ENCODE results near the gene STAT1.
A peak's percentile ranks its signal among the peaks of the same experiment; 100 is the strongest.
"Not testable (repeated sequence)": the region's sequence is repeated elsewhere in the genome, so short reads cannot be mapped to it uniquely, and the experiment has no call there.

STAT1 gene

DNA sequence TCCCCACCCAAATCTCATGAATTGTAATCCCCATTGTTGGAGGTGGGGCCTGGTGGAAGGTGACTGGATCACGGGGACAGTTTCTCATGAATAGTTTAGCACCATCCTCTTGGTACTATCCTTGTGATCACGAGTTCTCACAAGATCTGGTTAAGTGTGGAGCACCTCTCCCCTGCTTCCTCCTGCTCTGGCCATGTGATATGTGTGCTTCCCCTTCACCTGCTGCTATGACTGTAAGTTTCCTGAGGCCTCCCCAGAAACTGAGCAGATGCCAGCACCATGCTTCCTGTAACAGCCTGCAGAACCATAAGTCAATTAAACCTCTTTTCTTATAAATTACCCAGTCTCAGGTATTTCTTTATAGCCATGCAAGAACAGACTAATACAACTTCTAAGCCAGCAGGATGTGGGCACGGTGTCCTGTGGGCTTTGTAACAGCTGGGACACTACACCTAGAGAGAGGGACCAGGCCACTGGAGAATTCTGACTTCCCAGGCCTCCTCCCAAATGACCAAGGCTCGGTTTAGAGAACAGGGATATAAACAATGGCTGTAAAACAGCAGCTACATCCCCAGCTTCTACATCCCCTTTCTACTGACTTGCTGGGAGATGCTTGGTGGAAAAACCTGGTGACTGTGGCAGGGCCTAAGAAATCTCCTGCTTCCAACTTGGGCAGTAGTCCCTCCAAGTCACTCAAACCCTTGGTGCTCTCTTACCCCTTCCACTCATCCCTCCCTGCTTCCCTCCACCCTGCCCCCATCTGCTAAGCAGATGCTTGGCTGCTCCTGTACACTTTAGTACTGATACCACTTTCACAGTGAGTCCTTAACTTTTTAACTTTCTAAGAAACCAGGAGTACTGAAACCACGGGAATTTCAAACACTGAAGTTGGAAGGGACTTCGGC lies 10.3 kb downstream of the STAT1 start:
- ATAC-seq (peak; percentile 34), DNase-seq (no peak)
- no peaks in the 10 kb centered on the region for H3K27me3 Mint-ChIP-seq
- peaks cover 30 to 32% of the 10 kb centered on the region in 2 donors for H3K9me3 Mint-ChIP-seq
- H3K4me3 Mint-ChIP-seq = peak overlapping the region in 1 of 2 donors; percentile 18
- peak overlapping the region; percentile 30 to 79 for H3K27ac Mint-ChIP-seq
- peaks cover 88% of the 10 kb centered on the region for H3K4me1 Mint-ChIP-seq

DNA sequence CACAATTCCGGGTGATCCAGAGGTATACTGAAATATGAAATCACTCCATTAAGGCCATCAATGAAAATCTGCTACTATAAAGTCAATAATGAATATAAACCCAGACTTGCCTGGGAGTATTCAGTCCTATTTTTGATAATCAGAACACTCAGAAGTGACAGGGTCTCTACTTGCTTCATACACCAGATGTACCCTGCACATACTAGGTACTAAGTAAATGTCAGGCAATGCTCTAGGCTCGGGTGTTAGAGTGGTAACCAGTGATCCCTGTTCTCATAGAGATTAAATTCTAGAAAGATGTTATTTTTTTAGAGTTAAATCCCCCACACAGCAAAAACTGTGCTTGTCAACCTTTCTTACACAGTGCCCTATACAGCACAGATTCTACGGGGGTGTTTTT lies 12.3 kb downstream of the STAT1 start:
- no peak for DNase-seq
- Mint-ChIP-seq H3K4me1 (peaks cover 83% of the 10 kb centered on the region), H3K9me3 (peaks cover 31 to 32% of the 10 kb centered on the region in 2 donors), H3K27me3 (no peaks in the 10 kb centered on the region), H3K27ac (peak overlapping the region; percentile 21 to 38), H3K4me3 (no peak overlapping the region)
- no peak for ATAC-seq

DNA sequence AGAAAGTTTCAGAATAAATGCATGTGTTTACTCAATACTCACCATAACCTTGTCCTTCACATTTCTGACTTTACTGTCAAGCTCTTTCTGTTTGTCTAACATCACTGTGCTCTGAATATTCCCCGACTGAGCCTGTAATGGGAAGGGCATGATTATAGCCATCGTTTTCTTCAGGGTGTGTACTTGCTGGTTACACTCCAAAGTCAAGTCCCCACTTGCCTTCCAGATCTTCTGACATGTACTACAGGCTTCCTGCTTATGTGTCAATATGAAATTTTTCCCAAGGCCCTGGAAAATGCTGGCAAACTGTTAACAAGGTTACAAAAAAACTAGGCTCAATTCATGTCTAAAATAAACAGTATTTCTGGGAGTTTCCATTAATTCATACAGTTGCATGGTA lies 12.9 kb downstream of the STAT1 start:
- peaks cover 33 to 34% of the 10 kb centered on the region in 2 donors for H3K9me3 Mint-ChIP-seq
- ATAC-seq (no peak), DNase-seq (no peak)
- H3K27ac Mint-ChIP-seq = no peak overlapping the region
- H3K4me1 Mint-ChIP-seq = peaks cover 82% of the 10 kb centered on the region
- H3K4me3 Mint-ChIP-seq = no peak overlapping the region
- H3K27me3 Mint-ChIP-seq = no peaks in the 10 kb centered on the region

DNA sequence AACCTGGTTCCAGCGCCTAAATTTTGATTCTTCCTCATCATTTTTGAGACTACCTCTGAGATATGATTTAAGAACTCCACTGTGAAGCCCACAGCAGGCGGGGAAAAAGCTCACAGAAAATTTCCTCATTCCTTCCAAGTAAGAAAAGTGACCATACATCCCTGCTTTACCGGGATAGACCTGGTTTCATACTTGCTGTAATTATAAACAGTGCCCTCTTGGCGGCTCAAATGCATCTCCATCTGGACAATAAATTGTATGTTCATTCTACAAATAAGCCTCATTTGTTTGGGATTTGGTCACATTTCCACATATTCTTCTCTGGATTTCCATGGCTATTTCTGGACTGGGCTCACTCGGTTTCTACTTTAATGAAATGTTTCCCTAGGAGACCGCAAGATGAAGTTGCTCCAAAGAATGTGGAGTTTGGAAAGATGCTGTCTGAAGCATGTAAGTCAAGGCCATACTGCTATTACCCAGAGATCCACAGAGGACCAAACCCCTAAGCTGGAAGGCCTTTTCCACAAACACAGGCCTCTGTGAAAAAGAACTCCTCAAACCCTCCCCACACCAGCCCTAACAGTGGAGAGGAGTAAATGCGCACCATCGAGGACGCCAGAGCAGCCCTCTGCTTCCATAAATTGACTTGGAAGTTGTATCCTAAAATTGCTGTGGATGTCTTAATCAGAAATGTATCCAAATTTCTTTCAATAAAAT lies 13.9 kb downstream of the STAT1 start:
- no peaks in the 10 kb centered on the region for H3K27me3 Mint-ChIP-seq
- peak overlapping the region; percentile 37 to 59 for H3K27ac Mint-ChIP-seq
- DNase-seq (no peak), ATAC-seq (no peak)
- H3K9me3 Mint-ChIP-seq = peaks cover 39 to 41% of the 10 kb centered on the region in 2 donors
- no peak overlapping the region for H3K4me3 Mint-ChIP-seq
- H3K4me1 Mint-ChIP-seq = peaks cover 84% of the 10 kb centered on the region

DNA sequence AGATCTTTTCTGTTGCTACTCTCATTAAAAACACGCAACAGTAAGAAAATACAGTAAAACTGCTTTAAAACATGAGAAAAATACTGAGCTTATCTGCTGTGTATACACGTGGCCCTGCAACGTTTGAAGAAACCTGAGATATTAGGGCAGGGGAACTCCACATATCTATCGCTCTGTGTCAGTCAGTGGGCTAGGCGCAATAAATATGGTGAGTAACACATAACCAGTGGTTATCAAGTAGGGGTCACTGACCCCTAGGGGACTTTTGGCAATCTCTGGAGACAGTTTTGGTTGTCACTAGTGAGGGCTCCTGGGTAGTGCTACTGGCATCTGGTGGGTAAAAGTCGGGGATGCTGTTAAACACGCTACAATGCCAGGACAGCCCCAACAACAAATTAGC lies 14.9 kb downstream of the STAT1 start:
- ATAC-seq = peak; percentile 75
- H3K4me3 Mint-ChIP-seq = no peak overlapping the region
- H3K27me3 Mint-ChIP-seq = no peaks in the 10 kb centered on the region
- DNase-seq = no peak
- peak overlapping the region in 1 of 2 donors; percentile 89 for H3K27ac Mint-ChIP-seq
- peaks cover 85% of the 10 kb centered on the region for H3K4me1 Mint-ChIP-seq
- H3K9me3 Mint-ChIP-seq = peaks cover 33 to 35% of the 10 kb centered on the region in 2 donors

DNA sequence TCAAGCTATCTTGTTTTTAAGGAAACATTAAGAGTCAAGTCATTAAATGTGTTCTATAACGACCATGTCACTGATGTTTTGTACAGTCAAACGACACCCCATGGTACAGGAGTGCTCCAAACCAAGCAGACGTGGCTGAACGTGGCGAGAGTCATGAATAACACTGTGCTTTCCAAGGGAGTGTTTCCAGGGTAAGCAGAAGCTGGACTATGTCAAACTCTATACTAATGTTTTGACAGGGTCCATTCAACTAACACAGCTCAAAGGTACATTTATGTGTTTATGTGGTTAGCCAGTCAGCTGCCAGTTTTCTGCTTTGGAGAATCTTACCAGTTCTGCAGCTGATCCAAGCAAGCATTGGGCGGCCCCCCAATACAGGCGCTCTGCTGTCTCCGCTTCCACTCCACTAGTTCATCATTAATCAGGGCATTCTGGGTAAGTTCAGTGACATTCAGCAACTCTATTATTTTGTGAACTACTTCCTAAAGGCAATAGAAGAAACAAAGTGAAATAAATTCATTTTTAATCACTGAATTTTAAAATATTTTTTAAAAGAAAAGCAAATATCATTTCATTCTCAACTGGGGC lies 16.4 kb downstream of the STAT1 start:
- no peak overlapping the region for H3K4me3 Mint-ChIP-seq
- no peak for ATAC-seq
- no peak for DNase-seq
- H3K27ac Mint-ChIP-seq = peak overlapping the region in 1 of 2 donors; percentile 79
- H3K9me3 Mint-ChIP-seq = peaks cover 22 to 25% of the 10 kb centered on the region in 2 donors
- H3K4me1 Mint-ChIP-seq = peaks cover 85% of the 10 kb centered on the region
- H3K27me3 Mint-ChIP-seq = no peaks in the 10 kb centered on the region

DNA sequence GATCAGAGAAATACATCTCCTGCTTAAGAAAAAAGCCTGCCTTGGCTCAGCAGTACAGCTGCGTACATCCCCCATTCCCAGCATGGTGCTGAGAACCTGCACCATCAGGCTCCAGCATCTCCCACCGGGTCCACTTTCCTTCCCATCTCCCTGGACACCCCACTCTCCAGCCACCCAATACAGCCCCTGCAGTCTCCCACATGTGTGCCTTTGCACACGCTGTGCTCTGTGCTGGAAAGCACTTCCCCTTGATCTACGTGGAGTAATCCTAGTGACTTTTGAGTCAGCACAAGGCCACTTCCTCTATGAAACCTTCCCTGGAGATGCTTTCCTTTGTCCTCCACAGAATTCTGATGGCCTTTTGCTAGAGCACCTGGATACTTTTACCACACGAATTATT lies 17.0 kb downstream of the STAT1 start:
- H3K4me1 Mint-ChIP-seq = peaks cover 86% of the 10 kb centered on the region
- DNase-seq (no peak), ATAC-seq (no peak)
- peak overlapping the region; percentile 29 to 91 for H3K27ac Mint-ChIP-seq
- no peak overlapping the region for H3K4me3 Mint-ChIP-seq
- H3K9me3 Mint-ChIP-seq = peaks cover 22 to 25% of the 10 kb centered on the region in 2 donors
- no peaks in the 10 kb centered on the region for H3K27me3 Mint-ChIP-seq

DNA sequence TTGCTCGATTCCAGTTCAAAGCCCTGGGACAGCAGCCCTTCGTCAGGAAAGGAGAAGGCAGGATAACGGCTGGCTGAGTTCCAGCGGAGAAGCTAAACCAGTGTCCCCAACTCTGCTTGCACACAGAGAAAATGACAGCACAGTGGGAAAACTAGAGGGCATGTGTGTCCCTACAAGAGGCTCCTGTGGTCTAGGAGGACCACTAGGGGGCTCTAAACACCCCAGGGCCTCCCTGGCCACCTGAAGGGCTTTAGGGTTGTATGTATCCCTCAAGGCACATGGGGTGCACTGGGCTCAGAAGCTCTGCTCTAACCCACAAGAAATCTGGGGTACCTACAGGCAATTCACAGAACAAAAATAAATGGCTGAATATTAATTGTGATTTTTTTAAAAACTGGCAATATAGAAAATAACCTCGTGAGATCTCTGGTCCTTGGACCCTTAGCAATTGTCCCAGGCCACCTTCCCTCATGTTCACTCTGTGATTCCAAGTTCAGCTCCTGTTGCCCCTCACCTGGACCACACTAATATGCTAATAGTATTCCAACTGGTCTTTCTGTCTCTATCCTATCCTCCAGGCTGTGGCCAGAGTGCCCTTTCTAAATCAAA lies 17.5 kb downstream of the STAT1 start:
- Mint-ChIP-seq H3K9me3 (peaks cover 22 to 25% of the 10 kb centered on the region in 2 donors), H3K27ac (peak overlapping the region; percentile 91), H3K27me3 (no peaks in the 10 kb centered on the region), H3K4me1 (peaks cover 81% of the 10 kb centered on the region), H3K4me3 (no peak overlapping the region)
- ATAC-seq = no peak
- DNase-seq = no peak

DNA sequence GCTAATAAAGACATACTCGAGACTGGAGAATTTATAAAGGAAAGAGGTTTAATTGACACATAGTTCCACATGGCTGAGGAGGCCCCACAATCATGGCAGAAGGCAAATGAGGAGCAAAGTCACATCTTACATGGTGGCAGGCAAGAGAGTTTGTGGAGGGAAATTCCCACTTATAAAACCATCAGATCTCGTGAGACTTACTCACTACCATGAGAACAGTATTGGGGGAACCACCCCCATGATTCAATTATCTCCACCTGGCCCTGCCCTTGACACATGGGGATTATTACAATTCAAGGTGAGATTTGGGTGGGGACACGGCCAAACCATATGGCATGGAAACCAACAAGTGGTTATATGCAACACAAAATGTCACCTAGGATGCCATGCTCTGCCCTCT lies 18.7 kb downstream of the STAT1 start:
- peak; percentile 12 for ATAC-seq
- H3K4me1 Mint-ChIP-seq = peaks cover 73% of the 10 kb centered on the region
- peak overlapping the region in 1 of 2 donors; percentile 48 for H3K4me3 Mint-ChIP-seq
- H3K27me3 Mint-ChIP-seq, DNase-seq: not testable (repeated sequence)
- H3K27ac Mint-ChIP-seq = peak overlapping the region; percentile 44 to 89
- peaks cover 22 to 25% of the 10 kb centered on the region in 2 donors for H3K9me3 Mint-ChIP-seq

DNA sequence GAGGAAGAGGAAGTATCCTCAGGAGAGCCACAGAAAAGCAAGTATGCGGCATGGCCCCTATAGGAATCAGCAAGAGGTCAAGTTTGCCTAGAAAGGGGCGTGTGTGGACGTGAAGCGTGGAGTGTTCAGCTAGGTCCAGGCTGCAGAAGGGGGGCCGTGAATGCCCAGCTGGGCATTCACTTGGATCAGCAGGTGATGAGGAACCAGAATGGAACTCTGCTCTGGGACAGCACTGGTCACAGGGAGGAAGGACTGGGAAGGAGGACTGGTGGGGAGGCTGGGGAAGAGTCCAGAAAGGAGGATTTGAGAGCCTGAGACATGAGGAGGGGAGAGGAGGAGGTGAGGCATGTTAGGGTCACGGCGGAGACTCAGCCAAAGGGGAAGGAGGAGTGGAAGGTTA lies 19.8 kb downstream of the STAT1 start:
- no peak for ATAC-seq
- Mint-ChIP-seq H3K4me1 (peaks cover 67% of the 10 kb centered on the region), H3K27ac (peak overlapping the region; percentile 70 to 89), H3K9me3 (peaks cover 22 to 25% of the 10 kb centered on the region in 2 donors), H3K4me3 (peak overlapping the region in 1 of 2 donors; percentile 55), H3K27me3 (no peaks in the 10 kb centered on the region)
- DNase-seq = no peak

DNA sequence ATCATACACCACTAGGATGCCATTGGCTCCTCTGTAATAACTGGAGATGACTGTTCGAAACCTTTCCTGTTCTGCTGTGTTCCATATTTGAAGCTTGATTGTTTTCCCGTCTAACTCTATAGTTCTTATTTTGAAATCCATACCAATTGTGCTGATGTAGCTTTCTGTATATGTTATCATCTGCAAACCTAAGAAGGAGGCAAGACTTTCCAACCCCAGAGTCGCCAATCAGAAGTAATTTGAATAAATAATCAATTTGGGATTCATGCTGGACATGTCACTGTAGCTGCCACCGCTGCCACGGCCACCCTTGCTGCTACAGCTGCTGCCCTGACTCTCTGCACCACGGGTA lies 20.7 kb downstream of the STAT1 start:
- peaks cover 22 to 25% of the 10 kb centered on the region in 2 donors for H3K9me3 Mint-ChIP-seq
- H3K4me1 Mint-ChIP-seq = peaks cover 67% of the 10 kb centered on the region
- ATAC-seq (no peak), DNase-seq (no peak)
- peak overlapping the region in 1 of 2 donors; percentile 51 for H3K27ac Mint-ChIP-seq
- H3K4me3 Mint-ChIP-seq = no peak overlapping the region
- no peaks in the 10 kb centered on the region for H3K27me3 Mint-ChIP-seq

DNA sequence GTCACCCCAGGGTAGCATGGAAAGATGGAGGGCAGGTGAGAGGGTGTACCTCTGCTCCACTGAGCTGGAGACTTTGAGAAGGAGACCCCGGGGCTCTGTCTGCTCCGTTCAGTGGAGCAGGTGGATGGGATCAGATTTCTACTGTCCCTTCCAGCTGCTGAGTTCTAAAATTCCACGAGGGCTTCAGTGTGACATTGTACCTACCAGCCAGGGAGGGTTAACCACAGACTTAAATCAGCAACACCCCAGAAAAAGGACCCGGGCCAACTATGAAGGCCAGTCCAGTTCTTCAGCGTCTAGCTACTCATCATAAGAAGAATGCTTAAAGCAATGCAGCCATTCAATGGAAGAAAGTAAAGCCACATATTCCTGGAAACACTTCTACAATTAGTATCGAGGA lies 23.8 kb downstream of the STAT1 start:
- H3K4me3 Mint-ChIP-seq = no peak overlapping the region
- H3K4me1 Mint-ChIP-seq = peaks cover 69% of the 10 kb centered on the region
- H3K27ac Mint-ChIP-seq = peak overlapping the region; percentile 5 to 82

DNA sequence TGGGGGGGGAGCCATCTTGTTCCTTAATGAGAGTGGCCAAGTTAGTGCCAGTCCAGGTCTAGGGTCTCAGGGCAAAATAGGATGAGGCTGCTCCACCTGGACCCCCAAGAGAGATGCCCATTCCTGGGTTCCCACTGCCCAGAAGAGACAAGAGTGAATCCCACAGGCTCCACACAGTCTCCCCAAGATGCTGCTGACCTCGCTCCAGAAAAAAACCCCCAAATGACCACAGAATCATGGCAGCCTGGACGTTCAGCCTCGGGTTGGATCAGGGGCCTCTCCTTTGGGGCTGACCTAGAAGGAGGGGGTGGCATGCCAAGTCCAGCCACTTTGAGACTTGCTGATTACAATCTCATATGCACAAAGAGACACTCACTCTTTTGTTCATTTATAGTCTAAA lies 25.1 kb downstream of the STAT1 start:
- H3K27ac Mint-ChIP-seq = peak overlapping the region in 1 of 2 donors; percentile 33
- no peaks in the 10 kb centered on the region for H3K9me3 Mint-ChIP-seq
- no peak for DNase-seq
- H3K4me3 Mint-ChIP-seq = no peak overlapping the region
- no peak for ATAC-seq
- H3K4me1 Mint-ChIP-seq = peaks cover 70% of the 10 kb centered on the region
- no peaks in the 10 kb centered on the region for H3K27me3 Mint-ChIP-seq

More for the DNA sequence above, 23.8 kb downstream of the STAT1 start:
- peaks cover 3 to 4% of the 10 kb centered on the region in 2 donors for H3K9me3 Mint-ChIP-seq
- H3K27me3 Mint-ChIP-seq = no peaks in the 10 kb centered on the region
- no peak for DNase-seq
- ATAC-seq = no peak

DNA sequence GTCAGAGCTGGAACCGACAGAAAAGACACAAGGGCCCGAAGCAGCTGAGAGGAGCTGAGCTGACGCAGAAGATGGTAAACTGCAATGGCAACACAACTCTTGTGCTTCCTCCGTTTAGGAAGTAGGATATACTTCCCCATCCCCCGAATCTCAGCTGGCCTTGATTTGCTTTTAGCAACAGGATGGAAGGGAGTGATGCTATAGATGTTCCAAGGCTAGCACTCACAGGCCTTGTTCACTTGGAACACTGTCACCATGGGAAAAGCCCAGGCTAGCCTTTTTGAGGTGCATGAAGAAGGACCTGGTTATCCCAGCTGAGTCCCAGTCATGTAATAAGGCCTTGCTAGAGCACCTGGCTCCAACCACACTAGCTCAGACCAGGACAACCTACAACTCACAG lies 26.0 kb downstream of the STAT1 start:
- Mint-ChIP-seq H3K27me3 (no peaks in the 10 kb centered on the region), H3K27ac (no peak overlapping the region), H3K4me3 (peak overlapping the region in 1 of 2 donors; percentile 8), H3K4me1 (peaks cover 65% of the 10 kb centered on the region), H3K9me3 (no peaks in the 10 kb centered on the region)
- no peak for ATAC-seq
- no peak for DNase-seq

DNA sequence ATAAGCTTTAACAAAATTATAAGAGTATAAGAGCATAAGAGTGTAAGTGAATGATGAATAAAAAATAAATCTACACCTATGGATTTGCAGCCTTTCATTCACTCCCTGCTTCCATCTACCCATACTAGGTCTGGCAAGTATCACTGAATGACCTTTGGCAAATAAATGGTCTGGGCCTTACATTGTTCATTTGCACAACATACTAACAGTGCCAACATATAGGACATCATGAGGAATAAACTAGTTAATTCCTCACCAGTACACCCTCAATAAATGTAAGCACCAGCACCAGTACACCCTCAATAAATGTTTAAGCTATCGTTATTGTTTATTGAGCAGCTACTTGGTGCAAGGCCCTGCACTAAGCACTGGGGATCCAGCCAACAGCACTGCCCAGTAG lies 26.9 kb downstream of the STAT1 start:
- H3K27ac Mint-ChIP-seq = peak overlapping the region in 1 of 2 donors; percentile 4
- H3K27me3 Mint-ChIP-seq = no peaks in the 10 kb centered on the region
- no peaks in the 10 kb centered on the region for H3K9me3 Mint-ChIP-seq
- ATAC-seq = no peak
- H3K4me3 Mint-ChIP-seq = no peak overlapping the region
- no peak for DNase-seq
- peaks cover 67% of the 10 kb centered on the region for H3K4me1 Mint-ChIP-seq
